Epithelial cell of alveolus of lung (primary cell): Measurements from ENCODE around the gene LRRC70. TPM values are rescaled to one million over a fixed set of nuclear protein-coding genes. Genes with fewer than 3 reads are reported as not detected.

Experiments used
- total RNA-seq: library from RNA; depleted of rRNA; stranded (reverse); fragments of >200 nt; gene quantifications from 2 replicates; pipeline ENCODE4 v1.2.1, GENCODE V29; 2015

Gene LRRC70, protein sequence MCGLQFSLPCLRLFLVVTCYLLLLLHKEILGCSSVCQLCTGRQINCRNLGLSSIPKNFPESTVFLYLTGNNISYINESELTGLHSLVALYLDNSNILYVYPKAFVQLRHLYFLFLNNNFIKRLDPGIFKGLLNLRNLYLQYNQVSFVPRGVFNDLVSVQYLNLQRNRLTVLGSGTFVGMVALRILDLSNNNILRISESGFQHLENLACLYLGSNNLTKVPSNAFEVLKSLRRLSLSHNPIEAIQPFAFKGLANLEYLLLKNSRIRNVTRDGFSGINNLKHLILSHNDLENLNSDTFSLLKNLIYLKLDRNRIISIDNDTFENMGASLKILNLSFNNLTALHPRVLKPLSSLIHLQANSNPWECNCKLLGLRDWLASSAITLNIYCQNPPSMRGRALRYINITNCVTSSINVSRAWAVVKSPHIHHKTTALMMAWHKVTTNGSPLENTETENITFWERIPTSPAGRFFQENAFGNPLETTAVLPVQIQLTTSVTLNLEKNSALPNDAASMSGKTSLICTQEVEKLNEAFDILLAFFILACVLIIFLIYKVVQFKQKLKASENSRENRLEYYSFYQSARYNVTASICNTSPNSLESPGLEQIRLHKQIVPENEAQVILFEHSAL
- 0.24 and 0.26 TPM in 2 replicates for total RNA-seq

GRCh38 chr5:62578540-62578939, at the start of gene LRRC70:
Gene LRRC70 (plus strand): TSS chr5:62578819. CDS start chr5:62579439, 620 bp downstream.

Other genes with a start within 250 kb of the LRRC70 start
- 26.3 and 26.4 TPM in 2 replicates for gene DIMT1, start 174.9 kb upstream of the LRRC70 start, total RNA-seq
- gene IPO11, start 166.1 kb upstream of the LRRC70 start, total RNA-seq = 11.7 and 17.8 TPM in 2 replicates